NOMO-1 treated with dmso at 0.1 percent for 144 hours (cell line): ENCODE data around the gene IRAK4.

ENCODE experiments used
- DNase-seq: peaks from one replicate; lab custom pipeline; 2025; ENCODE audit not compliant: unreplicated experiment; lab: John Stamatoyannopoulos, UW

The IRAK4 gene

DNA sequence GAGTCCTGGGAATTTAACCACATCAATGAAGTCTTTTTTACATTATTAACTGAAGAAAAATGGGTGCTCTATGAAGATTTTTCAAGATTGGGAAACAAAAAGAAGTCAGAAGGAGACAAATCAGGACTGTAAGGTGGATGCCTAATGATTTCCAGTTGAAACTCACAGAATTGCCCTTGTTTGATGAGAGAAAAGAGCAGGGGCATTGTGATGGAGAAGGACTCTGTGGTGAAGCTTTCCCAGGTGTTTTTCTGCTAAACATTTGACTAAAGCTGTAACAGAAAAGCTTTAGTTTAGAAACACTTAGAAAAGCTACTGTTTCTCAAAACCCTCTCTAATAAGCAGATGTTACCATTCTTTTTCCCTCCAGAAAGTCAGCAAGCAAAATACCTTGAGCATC, 5.8 kb downstream of the IRAK4 start:
- DNase-seq: no peak

DNA sequence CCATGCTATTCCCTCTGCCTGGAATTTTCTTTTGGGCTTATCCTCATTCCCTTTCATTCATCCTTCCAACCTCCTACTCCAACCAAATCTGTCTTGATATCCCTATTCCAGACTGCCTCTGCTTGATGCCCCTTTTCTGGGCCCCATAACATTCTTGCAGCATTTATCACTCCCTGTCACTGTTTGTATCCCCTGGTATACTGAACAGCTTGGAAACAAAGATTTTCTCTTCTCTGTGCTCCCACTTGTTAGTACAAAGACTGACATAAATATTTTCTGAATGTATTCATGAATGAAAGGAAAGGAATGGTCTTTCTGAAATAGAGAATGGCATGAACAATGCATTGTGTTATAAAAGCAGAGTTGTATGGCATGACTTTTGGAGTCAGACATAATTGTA, 7.5 kb downstream of the IRAK4 start:
- no peak for DNase-seq

DNA sequence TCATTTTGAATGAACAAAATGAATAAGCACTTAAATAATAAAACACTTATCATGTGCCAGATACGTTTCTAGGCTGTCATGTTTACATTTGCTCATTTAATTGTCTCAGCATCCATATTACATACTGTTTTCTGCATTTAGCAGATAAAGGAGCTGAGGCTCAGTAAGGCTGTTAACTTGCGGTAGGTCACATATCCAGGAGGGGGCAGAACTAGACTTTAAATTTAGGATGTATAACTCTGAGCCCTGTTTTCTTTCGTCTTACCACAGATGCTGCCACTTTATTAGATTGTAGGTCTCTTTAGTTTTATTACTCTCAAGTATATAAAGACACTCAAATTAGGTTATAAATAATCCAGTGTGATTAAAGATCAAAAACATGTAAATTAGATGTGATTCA, 17.7 kb downstream of the IRAK4 start:
- DNase-seq: no peak

DNA sequence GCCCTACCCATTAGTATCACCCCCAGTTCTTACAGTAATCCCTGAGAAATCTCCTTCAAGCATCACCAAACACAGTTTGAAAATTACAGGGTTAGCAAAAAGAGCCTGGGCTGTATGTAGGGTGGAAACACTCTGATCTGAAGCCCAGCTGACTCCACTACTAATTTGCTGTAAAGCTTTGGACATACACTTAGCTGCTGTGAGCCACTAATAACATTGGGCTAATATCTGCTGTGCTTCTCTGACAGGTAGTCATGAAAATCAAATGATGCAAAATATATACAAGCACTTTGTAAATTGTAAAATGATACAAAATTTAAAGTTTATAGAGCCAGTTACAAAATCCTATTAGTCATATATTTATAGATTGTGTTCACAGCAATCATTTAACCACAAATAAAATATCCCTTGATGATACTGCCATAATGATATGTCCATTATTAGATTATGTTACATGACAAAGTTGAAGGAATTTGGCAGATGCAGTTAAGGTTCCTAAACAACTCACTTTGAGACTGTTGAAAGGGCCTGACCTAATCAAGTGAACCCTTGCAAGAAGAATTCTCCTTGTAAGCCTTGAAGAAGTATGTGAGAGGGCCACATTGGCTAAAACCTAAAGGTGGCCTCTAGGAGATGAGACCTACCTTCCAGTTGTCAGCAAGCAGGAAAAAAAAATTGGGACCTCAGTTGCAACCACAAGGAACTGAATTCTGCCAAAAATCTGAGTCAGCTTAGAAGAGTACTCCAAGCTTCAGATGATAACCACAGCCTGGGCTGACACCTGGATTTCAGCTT, 28.3 kb downstream of the IRAK4 start:
- DNase-seq: no peak

DNA sequence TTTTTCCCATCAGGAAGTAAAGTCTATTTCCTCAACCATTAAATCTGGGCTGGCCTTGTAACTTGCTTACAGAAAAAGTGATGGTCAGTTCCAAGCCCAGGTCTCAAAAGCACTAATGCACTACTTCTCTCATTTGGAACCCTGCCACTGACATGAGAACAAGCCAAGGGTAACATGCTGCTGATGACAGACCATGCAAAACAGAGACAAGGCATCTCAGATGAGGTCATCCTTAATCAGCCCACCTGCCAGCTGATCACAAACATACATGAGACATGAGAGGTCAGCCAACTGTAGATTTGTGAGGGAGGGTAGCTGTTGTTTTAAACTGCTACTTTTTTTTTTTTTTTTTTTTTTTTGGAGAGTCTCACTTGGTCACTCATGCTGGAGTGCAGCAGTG, 31.2 kb downstream of the IRAK4 start:
- no peak for DNase-seq

DNA sequence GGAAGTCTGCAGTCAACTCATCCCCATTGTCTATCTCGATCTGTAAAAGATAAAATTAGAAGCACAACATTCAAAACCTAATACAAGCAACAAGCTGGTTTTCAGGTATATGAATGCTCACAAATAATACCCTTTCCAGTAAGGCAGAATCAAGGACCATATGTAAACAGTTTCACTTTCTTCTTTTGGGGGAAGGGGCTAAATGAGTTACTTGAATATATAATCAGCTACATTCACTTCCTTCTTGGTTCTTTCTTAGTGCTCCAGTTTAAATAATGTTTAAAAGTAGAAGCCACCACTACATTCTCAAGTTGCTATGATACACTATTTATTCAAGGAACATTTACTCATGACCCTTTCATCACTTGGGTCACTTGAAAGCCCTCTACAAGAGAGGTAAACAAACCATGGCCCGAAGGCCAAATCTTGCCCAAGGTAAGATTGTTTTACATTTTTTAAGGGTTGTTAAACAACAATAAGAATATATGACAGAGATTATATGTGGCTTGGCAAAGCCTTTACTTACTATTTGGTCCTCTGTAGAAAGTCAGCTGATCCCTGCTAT, 37.0 kb downstream of the IRAK4 start:
- peak; percentile 25 for DNase-seq

DNA sequence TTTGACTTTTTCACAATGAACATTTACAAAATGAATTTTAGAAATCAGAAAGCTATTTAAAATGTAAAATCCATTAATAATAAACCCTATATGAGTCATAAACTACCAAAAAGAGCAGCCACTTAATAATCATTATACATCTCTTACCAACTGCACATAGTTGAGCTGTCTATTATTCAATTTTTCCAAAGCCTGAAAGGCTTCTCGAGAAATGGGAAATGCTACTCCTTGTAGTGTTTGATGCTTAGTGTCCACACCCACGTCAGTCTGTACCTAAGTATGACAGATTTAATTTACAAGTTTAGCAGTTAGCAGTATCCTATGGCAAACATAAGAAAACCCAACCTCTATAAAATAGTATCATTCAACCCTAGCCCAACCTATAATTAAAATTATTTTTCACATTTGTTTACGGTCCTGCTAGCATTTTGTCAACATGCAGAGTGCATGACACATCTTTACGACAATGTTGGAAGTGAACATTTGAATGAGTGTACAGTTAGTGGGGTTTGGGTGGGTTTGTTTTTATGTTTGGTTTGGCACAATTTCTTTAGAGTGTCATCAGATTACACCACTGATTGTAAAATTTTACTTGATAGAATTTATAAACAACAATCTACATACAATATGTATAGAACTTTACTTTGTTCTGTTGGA, 38.9 kb downstream of the IRAK4 start:
- no peak for DNase-seq

DNA sequence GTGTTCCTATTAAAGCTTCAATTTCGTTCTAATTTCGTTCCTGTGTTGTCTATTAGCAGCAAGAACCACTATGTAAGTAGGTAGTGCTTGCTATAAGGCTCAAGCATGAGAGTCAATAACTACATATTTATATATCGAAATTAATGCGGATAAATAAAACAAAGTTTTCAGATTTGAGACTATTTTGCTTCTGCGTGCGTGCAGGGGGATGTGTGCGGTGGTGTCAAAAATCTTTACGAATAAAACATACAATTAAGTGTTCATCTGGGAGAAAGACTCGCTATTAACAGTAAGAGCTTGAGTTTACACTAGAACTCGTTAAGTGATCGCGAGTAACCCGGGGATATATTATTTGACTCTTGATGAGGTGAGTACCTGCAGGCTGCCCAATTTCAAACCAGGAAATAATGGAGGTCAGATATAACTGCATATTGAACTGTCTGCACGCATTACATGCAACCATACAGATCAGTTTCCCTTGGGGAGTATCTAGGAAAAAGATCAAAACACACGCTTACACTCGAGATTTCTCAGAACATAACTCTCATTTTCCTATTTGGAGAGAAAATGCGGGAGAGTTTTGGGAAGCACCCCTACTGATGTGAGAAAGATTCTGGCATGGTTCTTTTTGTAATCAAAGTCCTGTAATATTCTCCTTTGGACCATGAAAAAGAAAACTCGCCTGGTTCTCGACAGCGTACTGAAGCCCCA, 46.6 kb downstream of the IRAK4 start:
- DNase-seq: no peak

DNA sequence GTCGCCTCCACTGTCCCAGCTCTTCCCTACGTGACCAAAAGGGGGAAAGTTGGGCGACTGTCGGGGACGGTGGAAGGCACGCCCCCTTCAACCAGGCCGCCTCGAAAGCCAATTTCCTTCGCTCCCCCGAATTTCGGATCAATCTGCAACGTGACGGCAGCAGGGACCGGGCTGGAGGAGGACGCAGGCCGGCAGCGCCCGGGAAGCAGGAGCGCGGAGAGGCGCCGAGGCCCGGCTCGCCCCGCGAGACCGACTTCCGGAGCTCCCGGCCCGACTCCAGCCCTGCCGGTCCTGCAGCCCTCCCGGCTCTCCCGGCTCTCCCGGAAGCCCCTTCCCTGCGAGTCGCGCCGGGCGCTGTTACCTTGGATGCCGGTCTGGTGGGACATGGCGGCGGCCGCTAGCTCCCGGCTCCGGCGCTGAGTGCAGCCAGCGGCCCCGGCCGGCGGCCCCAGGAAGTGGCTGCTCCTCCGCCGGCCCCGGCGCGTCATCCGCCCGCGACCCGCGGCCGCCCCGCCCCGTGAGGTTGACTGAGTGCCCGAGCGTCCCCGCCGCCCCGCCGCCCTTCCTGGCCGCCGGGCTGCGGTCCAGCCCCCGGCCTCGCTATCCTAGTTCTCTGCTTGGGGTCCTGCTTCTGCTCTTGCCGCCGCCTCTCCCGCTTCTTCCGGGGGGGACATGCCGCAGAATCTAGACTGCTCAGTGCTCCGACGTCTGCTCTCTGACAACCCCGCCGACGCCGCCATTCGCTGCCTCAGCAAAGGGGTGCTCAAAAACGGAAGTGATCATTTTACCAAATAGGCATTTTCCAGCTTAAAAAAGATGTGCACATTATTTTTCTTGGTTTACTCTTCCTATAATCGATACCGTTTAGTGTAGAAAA, 47.3 kb downstream of the IRAK4 start, which contains the start of gene TWF1:
Gene TWF1, minus strand, starts transcription at position 458 of the 877 bp plus-strand sequence. Its CDS starts 72 bp downstream, at position 386.
- DNase-seq: peak; percentile 84

DNA sequence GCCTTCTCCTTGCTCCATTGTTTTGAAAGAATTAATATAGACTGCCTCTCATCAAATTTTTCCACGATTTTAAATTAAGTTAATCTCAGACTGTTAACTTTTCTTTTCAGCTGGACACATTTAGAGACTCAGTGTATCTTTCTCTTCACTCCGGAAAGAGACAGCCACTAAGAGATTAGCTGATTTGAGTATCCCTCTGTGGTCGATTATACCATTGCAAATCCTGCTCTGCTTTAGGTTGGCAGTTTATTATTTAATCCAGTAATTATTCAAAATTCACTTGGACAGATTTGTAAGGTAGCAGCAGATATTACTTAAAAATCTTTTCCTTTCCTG, 48.0 kb downstream of the IRAK4 start:
- no peak for DNase-seq

DNA sequence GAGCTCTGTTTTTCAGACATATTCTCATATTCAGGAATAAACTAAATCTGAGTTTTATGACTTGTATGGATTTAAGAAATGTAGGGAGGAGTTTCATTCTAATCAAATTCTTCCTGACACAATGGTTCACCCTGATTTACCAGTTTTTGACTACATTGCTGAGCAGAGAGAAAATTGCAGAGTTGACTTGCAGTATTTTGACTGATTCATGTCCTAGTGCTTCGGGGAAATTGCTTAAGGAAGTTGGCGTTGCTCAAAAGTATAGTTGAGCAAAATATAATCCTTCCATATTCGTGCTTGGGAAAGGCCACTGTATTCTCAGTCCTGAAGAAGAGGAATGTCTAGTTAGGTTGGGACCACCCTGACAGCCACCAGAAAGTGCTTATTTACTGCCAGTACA, 48.6 kb downstream of the IRAK4 start:
- DNase-seq: peak; percentile 28

DNA sequence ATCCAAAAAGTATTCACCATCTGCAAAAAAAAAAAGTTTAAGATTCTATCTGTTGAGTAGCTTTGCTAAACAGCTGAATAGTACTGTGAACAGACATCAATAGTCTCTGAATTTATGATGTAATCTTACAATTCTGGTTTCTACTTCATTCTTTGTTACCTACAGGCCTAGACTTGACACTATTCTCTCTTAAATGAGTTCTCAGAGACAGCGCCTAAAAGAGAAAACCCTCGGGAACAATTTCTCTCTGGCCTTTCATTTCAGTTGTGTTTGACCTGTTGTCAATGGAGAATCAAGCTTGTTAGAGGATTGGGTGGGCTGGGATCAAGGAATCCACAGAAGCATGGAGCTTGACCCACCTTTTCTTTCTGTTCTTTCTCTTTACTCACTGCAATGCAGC, 53.3 kb downstream of the IRAK4 start:
- DNase-seq: no peak

DNA sequence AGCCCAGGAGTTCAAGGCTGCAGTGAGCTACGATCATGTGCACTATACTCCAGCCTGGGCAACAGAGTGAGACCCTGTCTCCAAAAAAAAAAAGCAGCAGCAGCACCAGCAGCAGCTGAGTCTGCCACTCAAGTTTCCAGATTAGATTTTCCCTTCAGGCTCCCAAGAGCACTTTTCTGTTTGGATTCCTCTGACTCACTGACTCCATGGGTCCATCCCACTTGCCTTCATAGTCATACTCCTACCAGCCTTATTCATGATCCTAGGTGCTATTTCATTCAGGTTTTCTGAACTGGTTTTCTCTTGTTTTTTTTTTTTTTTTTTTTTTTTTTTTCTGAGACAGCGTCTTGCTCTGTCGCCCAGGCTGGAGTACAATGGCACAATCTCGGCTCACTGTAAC, 54.2 kb downstream of the IRAK4 start:
- DNase-seq: no peak

DNA sequence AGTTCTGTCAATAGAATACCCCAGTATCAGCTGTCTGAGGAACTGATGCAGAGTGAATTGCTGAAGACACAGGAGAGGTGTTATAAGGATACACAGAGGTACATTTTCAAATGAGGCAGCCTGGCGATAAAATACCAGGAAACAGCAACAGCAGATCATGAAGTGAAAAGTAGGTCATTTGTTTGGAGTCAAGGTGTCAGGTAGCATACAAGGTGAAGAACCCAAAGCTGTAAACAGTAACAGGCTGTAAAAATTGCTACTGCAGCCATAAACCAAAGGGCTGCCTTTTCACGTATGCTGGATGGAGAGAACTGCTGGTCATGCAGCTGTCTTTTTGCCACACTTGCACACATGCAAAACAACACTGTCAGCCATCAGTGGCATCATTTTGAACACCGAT, 56.7 kb downstream of the IRAK4 start:
- no peak for DNase-seq

DNA sequence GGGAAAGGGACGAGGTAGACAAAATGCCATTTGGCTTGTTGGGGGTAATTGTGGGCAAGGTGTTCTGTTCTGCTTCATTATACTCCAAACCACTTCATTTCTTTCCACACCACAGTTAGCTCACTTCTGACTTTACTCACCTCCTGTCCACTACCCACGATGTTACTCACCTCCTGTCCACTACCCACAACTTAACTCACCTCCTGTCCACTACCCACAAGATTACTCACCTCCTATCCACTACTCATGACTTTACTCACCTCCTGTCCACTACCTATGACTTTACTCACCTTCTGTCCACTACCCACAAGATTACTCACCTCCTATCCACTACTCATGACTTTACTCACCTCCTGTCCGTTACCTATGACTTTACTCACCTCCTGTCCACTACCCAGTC, 57.4 kb downstream of the IRAK4 start:
- no peak for DNase-seq

DNA sequence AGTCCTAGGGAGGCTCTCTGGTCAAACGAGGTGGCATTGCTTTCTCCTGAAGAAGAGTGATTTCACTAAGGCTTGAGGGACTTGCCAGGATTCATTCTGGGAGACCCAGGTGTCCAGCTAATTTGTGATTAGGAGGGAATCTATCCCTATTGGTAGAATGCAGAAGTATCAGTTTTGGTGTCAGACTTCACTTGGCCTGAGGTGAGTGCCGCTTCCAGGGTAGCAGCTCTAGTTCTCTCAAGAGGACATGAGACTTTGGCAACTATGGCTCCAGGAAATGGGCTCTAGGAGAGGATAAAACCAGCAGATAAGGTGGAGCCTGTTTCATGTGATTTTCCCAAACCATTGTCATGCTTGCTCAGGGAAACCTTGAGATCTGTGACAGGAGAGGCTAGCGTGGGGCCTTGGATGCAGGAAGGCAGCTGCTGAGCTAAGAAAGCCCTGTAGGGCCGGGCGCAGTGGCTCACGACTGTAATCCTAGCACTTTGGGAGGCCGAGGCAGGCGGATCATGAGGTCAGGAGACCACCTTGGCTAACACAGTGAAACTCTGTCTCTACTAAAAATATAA, 65.5 kb downstream of the IRAK4 start:
- no peak for DNase-seq

DNA sequence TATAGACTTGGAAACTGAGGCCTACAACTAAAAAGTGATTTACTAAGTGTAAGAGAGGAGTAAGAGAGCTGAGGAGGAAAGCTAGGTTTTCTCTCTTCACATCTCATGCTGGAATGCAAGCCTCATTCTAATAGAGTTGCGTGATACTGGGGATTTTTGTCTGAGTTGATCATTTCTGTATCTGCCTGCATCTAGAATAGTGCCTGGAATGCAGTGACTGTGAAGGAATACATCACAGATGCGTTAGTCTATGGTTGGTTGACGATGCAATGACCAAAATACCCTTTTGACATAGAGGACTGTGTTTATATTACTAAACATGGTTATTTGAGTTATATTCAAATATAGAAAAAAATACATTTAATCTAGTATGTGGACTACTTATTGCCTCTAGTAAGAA, 67.9 kb downstream of the IRAK4 start:
- no peak for DNase-seq

DNA sequence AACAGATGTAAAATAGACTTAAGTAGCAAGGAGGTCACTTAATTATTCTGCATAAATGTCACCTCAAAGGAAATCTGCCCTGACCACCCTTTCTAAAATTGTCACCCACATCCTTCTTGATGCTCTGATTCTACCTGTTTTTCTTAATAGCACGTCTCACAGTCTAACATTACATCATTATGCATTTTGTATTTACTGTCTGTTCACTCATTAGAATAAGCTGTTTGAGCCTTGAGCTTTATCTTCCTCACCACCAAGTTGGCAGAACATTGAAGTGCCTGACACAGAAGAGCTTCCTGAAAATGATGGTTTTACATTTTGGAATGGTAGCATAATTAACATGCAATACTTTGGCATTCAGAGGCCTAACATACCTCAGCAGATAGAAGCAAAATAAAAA, 68.3 kb downstream of the IRAK4 start:
- DNase-seq: no peak

DNA sequence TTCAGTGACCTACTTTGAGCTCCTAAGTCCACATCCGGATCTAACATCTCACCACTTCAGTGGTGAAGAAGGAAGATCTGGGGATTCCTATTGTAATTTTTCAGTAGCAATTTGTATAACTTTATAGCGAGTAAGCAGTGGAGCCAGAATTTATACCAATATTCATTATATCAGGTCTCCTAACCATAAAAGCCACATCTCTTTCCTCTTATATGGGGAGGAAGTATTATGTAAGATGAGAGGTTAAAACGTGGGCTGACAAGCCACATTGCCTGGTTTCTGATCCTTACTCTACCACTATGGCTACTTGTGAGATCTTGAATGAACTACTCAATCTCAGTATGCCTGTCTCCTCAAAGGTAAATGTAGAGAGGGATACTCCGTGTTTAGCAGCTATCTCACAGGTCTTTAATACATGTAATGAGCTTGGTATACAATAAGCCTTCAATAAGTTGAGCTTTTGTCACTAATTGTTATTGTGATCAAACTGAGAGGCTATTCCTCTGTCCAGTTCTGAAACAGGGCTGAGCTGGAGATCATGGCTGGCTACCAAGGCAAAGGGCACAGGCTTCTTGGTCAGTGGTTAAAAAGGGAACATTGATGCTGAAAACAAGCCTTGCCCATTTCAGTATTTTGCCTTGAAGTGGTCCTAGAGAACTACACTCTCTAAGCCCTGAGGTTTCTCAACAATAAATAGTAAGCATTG, 73.9 kb downstream of the IRAK4 start:
- DNase-seq: peak; percentile 59

DNA sequence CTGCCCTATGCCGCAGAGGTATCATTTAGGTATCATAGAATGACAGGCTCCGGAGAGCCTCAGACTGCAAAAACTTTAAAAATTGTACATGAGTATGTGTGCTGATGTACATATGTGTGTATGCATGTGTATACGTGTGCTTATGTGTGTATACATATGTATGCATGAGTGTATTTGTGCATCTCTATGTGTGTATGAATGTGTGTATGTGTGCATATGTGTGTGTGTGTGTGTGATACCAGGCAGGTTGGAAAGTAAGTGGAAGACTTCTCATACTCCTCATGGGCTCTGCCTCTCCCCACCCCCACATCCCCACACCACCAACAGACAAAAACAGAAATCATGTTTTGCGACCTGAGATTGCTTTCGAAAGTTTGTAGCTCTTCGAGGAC, 76.5 kb downstream of the IRAK4 start:
- no peak for DNase-seq
